Smooth muscle cell (in vitro differentiated cells): ENCODE results near the gene ARSG. TPM values are rescaled to one million over a fixed set of nuclear protein-coding genes. Genes with fewer than 3 reads are reported as not detected.

ENCODE experiments used
- DNase-seq: peaks from one replicate; lab custom pipeline; 2025; ENCODE audit not compliant: unreplicated experiment; lab: John Stamatoyannopoulos, UW
- H2AFZ ChIP-seq: fragments of 200-600 bp; sonication (generic); 2 replicates; pipeline ENCODE4 v1.6.0; 2016; ENCODE audit warnings: antibody characterized with exemption, low read depth, mild to moderate bottlenecking
- H3F3A ChIP-seq: fragments of 200-600 bp; sonication (generic); 2 replicates; pipeline ENCODE4 v1.6.0; 2017; ENCODE audit warnings: antibody characterized with exemption, low read depth
- H3K27ac ChIP-seq: fragments of 200-600 bp; sonication (generic); 2 replicates; pipeline ENCODE4 v1.5.1; 2016; ENCODE audit warnings: low read depth, mild to moderate bottlenecking
- H3K27me3 ChIP-seq: fragments of 200-600 bp; sonication (generic); 2 replicates; pipeline ENCODE4 v1.6.1; 2016; ENCODE audit warnings: low read depth, mild to moderate bottlenecking
- H3K36me3 ChIP-seq: fragments of 200-600 bp; sonication (generic); 2 replicates; pipeline ENCODE4 v1.5.1; 2016; ENCODE audit warnings: low read depth
- H3K4me1 ChIP-seq: fragments of 200-600 bp; sonication (generic); 2 replicates; pipeline ENCODE4 v1.5.1; 2016; ENCODE audit warnings: low read depth
- H3K4me2 ChIP-seq: fragments of 200-600 bp; sonication (generic); 2 replicates; pipeline ENCODE4 v1.6.0; 2016; ENCODE audit warnings: mild to moderate bottlenecking
- H3K4me3 ChIP-seq: fragments of 200-600 bp; sonication (generic); 2 replicates; pipeline ENCODE4 v1.5.1; 2016; ENCODE audit warnings: mild to moderate bottlenecking
- H3K79me2 ChIP-seq: fragments of 200-600 bp; sonication (generic); 2 replicates; pipeline ENCODE4 v1.6.0; 2016; ENCODE audit warnings: low read depth, mild to moderate bottlenecking
- H3K9ac ChIP-seq: fragments of 200-600 bp; sonication (generic); 2 replicates; pipeline ENCODE4 v1.6.0; 2016; ENCODE audit warnings: low read depth
- H3K9me3 ChIP-seq: fragments of 200-600 bp; sonication (generic); replicated peaks from 2 replicates; pipeline ENCODE4 v1.5.1; 2016; ENCODE audit warnings: low read depth
- H4K20me1 ChIP-seq: fragments of 200-600 bp; sonication (generic); 2 replicates; pipeline ENCODE4 v1.6.0; 2016; ENCODE audit warnings: low read depth
- CTCF ChIP-seq: fragments of 200-600 bp; sonication (generic); IDR thresholded peaks from 2 replicates; pipeline ENCODE4 v1.5.1; 2017; ENCODE audit warnings: borderline replicate concordance, mild to moderate bottlenecking, antibody characterized with exemption; ENCODE audit not compliant: insufficient read depth, poor library complexity, severe bottlenecking
- WGBS: methylation state at CpG from one replicate; pipeline ENCODE4 v1.1.7; 2016; ENCODE audit warnings: low lambda C conversion rate; 5-methylcytosine and 5-hydroxymethylcytosine counted together
- polyA plus RNA-seq: library from polyadenylated mRNA; unstranded; fragments of >200 nt; fragmentation: Nextera tagmentation; extraction: Ambion mirVana; gene quantifications from 2 replicates; pipeline ENCODE4 v1.2.1, GENCODE V29; 2016
- total RNA-seq: library from RNA; depleted of rRNA; stranded (reverse); fragments of >200 nt; gene quantifications from 2 replicates; pipeline ENCODE4 v1.2.3, GENCODE V29; 2014

ARSG gene
- total and polyA plus RNA-seq, 2 experiments from 2014 or later: 1.0 to 2.4 TPM

- Histone ChIP-seq H3K27ac (no peak overlapping the region), H3K27me3 (no peaks in the 10 kb centered on the region), H3K4me1 (no peaks in the 10 kb centered on the region), H3K79me2 (no peaks in the 10 kb centered on the region), H3K9ac (no peak overlapping the region), H3K9me3 (no peaks in the 10 kb centered on the region), H3F3A (no peaks in the 10 kb centered on the region), H3K36me3 (peaks cover 27% of the 10 kb centered on the region), H3K4me3 (no peak overlapping the region), H2AFZ (no peak overlapping the region), H4K20me1 (peaks cover 18% of the 10 kb centered on the region), H3K4me2 (no peak overlapping the region)
- WGBS: 92% methylated on average over 13 of the region's 13 CpGs
- no peak for TF ChIP-seq CTCF
- no peak for DNase-seq
Observed at GRCh38 chr17:68431045-68431608, 139.8 kb downstream of the ARSG start.

GRCh38 chr17:68431661-68432071 is 140.4 kb downstream of the ARSG start:
- no peaks in the 10 kb centered on the region for H3K9me3 ChIP-seq
- no peaks in the 10 kb centered on the region for H3K27me3 ChIP-seq
- no peak overlapping the region for H3K4me3 ChIP-seq
- no peaks in the 10 kb centered on the region for H3F3A ChIP-seq
- H3K4me1 ChIP-seq: no peaks in the 10 kb centered on the region
- WGBS: 75% methylated on average over 15 of the region's 15 CpGs
- H3K9ac ChIP-seq: no peak overlapping the region
- peaks cover 27% of the 10 kb centered on the region for H3K36me3 ChIP-seq
- no peak overlapping the region for H2AFZ ChIP-seq
- DNase-seq: no peak
- H3K4me2 ChIP-seq: no peak overlapping the region
- TF ChIP-seq CTCF: no peak
- peaks cover 23% of the 10 kb centered on the region for H4K20me1 ChIP-seq
- no peak overlapping the region for H3K27ac ChIP-seq
- no peaks in the 10 kb centered on the region for H3K79me2 ChIP-seq

GRCh38 chr17:68432086-68432864 is 141.0 kb downstream of the ARSG start:
- Histone ChIP-seq H3K9me3 (no peaks in the 10 kb centered on the region), H3K27me3 (no peaks in the 10 kb centered on the region), H2AFZ (no peak overlapping the region), H3K79me2 (no peaks in the 10 kb centered on the region), H3K4me2 (no peak overlapping the region), H3F3A (no peaks in the 10 kb centered on the region), H3K4me1 (no peaks in the 10 kb centered on the region), H3K27ac (no peak overlapping the region), H4K20me1 (peaks cover 24% of the 10 kb centered on the region), H3K36me3 (peaks cover 27% of the 10 kb centered on the region), H3K9ac (no peak overlapping the region), H3K4me3 (no peak overlapping the region)
- 94% methylated on average over 14 of the region's 14 CpGs for WGBS
- no peak for TF ChIP-seq CTCF
- no peak for DNase-seq
